Pancreas (tissue), 10 donors: ENCODE measurements around the gene KTI12. TPM values are rescaled to one million over a fixed set of nuclear protein-coding genes. Genes with fewer than 3 reads are reported as not detected.

ENCODE experiments used
- ATAC-seq, 4 donors: fragments of 200-7000 bp; cut with Tn5 transposase; one replicate each; pipeline versions ENCODE4 v1.8.0 to v1.9.1; 2020; ENCODE audit warnings: mild to moderate bottlenecking in 4 of 4, moderate library complexity in 4 of 4
- DNase-seq, 6 donors: peaks; one replicate each; pipeline ENCODE4 v3.0.0-alpha.2; 2020
- FAIRE-seq: peaks from 2 replicates; lab custom pipeline; 2012; peaks lifted over from hg19 to GRCh38; lab: Jason Lieb, UNC
- H3K27ac ChIP-seq, 4 donors: fragments of 200-600 bp; sonication (generic); 1 replicate in 3 of 4; 2 replicates in 1 of 4; pipeline versions ENCODE4 v1.5.0 to v1.8.0; 2020
- H3K27me3 ChIP-seq, 4 donors: fragments of 200-600 bp; one replicate each; pipeline ENCODE4 v1.8.0; 2021
- H3K36me3 ChIP-seq, 3 donors: fragments of 200-600 bp; sonication (generic) in 1 of 3; one replicate each; pipeline versions ENCODE4 v1.5.0 to v1.8.0; 2020 to 2021
- H3K4me1 ChIP-seq, 3 donors: fragments of 200-600 bp; one replicate each; pipeline ENCODE4 v1.8.0; 2021
- H3K4me3 ChIP-seq, 4 donors: fragments of 200-600 bp; sonication (generic) in 2 of 4; one replicate each; pipeline versions ENCODE4 v1.5.0 to v1.8.0; 2020 to 2021
- H3K9me3 ChIP-seq, 4 donors: fragments of 200-600 bp; one replicate each; pipeline ENCODE4 v1.8.0; 2021
- CTCF ChIP-seq, 4 donors: fragments of 200-600 bp; sonication (generic) in 3 of 4; IDR thresholded peaks; one replicate each; pipeline versions ENCODE4 v1.5.0 to v1.8.0; 2021; ENCODE audit warnings: antibody characterized with exemption in 4 of 4
- WGBS, 2 donors: extraction: QIAGEN DNeasy Blood & Tissue Kit; methylation state at CpG; one replicate each; pipeline ENCODE4 v1.1.7; 2013; 5-methylcytosine and 5-hydroxymethylcytosine counted together
- intact Hi-C, 3 donors: fragments of 100-400 bp; cut with DNase I; formaldehyde crosslinking; loops; one replicate each; pipeline versions ENCODE4 v1.11.1 to v1.14.2; 2022
- polyA plus RNA-seq, 2 donors: library from polyadenylated mRNA; stranded (reverse); fragments of 200-250 nt; gene quantifications; one replicate each; pipeline ENCODE4 v1.2.3, GENCODE V29; 2013
- total RNA-seq, 6 donors: library from RNA; stranded (reverse); fragmentation: NEBNext Ultra II Directional in 4 of 6; extraction: Animal tissue kit (Norgen Biotek cat#: 25700) in 4 of 6; gene quantifications; one replicate each; pipeline versions ENCODE4 v1.2.1 to v1.2.4, GENCODE V29; 2021 to 2023
- donor health status: healthy with polysubstance abuse.
- donor health status: DM: no; HTN: no; CAD: no; lungs with moderate emphysema.
- donor health status: DM: no; HTN: no; CAD: no.
- donor health status: control.
- donor health status: control.
- donor health status: Bipolar disorder and iron deficiency.
- donor health status: DM: yes; HTN: yes; CAD: no.
- donor health status: DM: no; HTN: no; CAD: no.
- donor health status: DM: no; HTN: no; CAD: no.
- donor health status: DM: yes; HTN: yes; CAD: no.

Gene KTI12
- total and polyA plus RNA-seq, 8 donors: 2.3 to 7.1 (median 3.4) TPM

- WGBS, 2 donors: 76 to 87% methylated on average over 3 of the region's 3 CpGs
- Histone ChIP-seq H3K27me3 (no peaks in the 10 kb centered on the region), H3K4me1 (no peaks in the 10 kb centered on the region), H3K9me3 (no peaks in the 10 kb centered on the region), H3K27ac (no peak overlapping the region), H3K36me3 (no peaks in the 10 kb centered on the region), H3K4me3 (no peak overlapping the region)
- no peak for TF ChIP-seq CTCF (IDR thresholded peaks at IDR 0.05)
- FAIRE-seq (no peak), DNase-seq (no peak), ATAC-seq (no peak)
- intact Hi-C loops: no loop called here
These were observed 51.4 kb downstream of the KTI12 start for GRCh38 chr1:51982161-51982560.

Other genes starting within 250 kb of the KTI12 start
- gene NRDC, start 155.1 kb downstream of the KTI12 start, total RNA-seq: 10 to 100 TPM; 56.1 to 73.6 (median 61.3) TPM
- 10 to 100 TPM; 85.3 to 85.6 TPM for gene NRDC, start 155.1 kb downstream of the KTI12 start, polyA plus RNA-seq
- 1 to 10 TPM in 3 of 6 donors, under 1 TPM in 3; 0.69 to 5.7 (median 1.6) TPM for gene RAB3B, start 43.1 kb downstream of the KTI12 start, total RNA-seq
- gene RAB3B, start 43.1 kb downstream of the KTI12 start, polyA plus RNA-seq: 1 to 10 TPM in 1 of 2 donors, under 1 TPM in 1; 0.72 to 5.7 TPM
- gene TXNDC12, start 21.4 kb upstream of the KTI12 start, total RNA-seq: 10 to 100 TPM; 25.7 to 39.4 (median 34.9) TPM
- 10 to 100 TPM in 1 of 2 donors, 1 to 10 TPM in 1; 9.9 to 17.0 TPM for gene TXNDC12, start 21.4 kb upstream of the KTI12 start, polyA plus RNA-seq
- gene BTF3L4, start 22.5 kb upstream of the KTI12 start, total RNA-seq: 10 to 100 TPM; 15.8 to 29.7 (median 21.2) TPM
- 10 to 100 TPM; 23.4 to 26.7 TPM for gene BTF3L4, start 22.5 kb upstream of the KTI12 start, polyA plus RNA-seq
- 10 to 100 TPM; 11.8 to 16.9 (median 14.0) TPM for gene ZFYVE9, start 108.3 kb upstream of the KTI12 start, total RNA-seq
- 1 to 10 TPM; 3.0 to 7.5 TPM for gene ZFYVE9, start 108.3 kb upstream of the KTI12 start, polyA plus RNA-seq